ENCODE results near the gene SLC25A41. TPM values are rescaled to one million over a fixed set of nuclear protein-coding genes. Genes with fewer than 3 reads are reported as not detected.
A peak's percentile ranks its signal among the peaks of the same experiment; 100 is the strongest.

The SLC25A41 gene
- total and polyA plus RNA-seq, 9 of the 15 experiments (the other 6 are each of a cell fraction or from before 2014, with no cell fraction given) = 0.08 to 4.2 (median 1.6) TPM

DNA sequence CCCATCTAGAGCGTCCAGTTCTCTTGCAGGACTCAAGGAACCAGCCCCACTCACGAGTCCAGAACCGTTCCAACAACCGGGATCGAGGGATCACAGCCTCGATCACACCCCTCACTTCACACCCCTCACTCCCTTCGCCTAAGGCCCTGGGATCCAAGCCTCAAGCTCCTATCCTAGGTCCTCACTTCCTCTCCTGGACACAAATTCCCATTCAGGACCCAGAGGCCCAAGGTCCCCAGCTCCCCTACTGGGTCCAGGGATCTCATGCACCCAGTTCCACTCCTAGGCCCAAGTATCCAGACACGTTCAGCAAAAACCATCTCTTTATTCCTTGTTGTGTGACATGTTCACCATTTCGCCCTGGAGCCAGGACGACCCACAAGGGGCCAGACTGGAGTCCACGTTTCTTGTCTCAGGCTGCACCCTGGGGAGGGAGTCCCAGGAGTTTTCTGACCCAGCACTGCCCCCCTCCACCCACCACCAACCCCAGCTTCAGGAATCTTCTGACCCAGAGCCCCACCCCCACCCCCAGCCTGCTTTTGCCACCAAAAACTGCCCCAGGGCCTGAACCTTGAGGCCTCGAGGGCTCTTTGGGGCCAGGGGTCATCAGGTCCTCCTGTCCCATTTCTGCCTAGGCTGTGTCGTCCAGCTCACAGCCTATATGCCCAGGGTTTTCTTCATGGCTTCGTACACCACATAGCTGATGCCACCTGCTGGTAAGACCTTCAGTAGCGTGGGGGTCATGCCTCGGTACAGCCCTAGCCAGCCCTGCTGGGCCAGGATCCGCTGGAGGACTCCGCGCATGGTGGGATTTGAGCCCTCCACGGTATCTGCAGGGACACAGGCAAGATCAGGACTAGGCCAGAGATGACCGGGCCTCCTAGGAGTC, 7.6 kb downstream of the SLC25A41 start (continued):
- TF ChIP-seq HDAC8 (tag; IDR thresholded peaks at IDR 0.05) (0 out of 2 replicates have a peak, but pooled peaks have one; percentile 1), ZNF431 (CRISPR knock-in tag; IDR thresholded peaks at IDR 0.05) (0 out of 2 replicates have a peak, but pooled peaks have one; percentile 6), POLR2B (IDR thresholded peaks at IDR 0.05; ENCODE audit: low read depth, partially characterized antibody) (peak; percentile 35), MYNN (IDR thresholded peaks at IDR 0.05) (no peak), MYNN (CRISPR knock-in tag; IDR thresholded peaks at IDR 0.05) (no peak), TBL1XR1 (IDR thresholded peaks at IDR 0.05; ENCODE audit: low read length in 2 of 2) (no peak), ZNF584 (CRISPR knock-in tag; IDR thresholded peaks at IDR 0.05; ENCODE audit: low read depth) (0 out of 2 replicates have a peak, but pooled peaks have one; percentile 64), KDM5B (IDR thresholded peaks at IDR 0.05; ENCODE audit: insufficient replicate concordance, low read depth, low read length) (no peak), HDGF (IDR thresholded peaks at IDR 0.05) (peak; percentile 72; the same call in 1 of the 2 replicates), TAF15 (IDR thresholded peaks at IDR 0.05; ENCODE audit: low read depth, low read length) (no peak)
